HG03439 (cell line): ENCODE measurements around the gene NLGN1.

ENCODE experiments used
- ATAC-seq: cut with Tn5 transposase; IDR thresholded peaks from one replicate; pipeline ENCODE4 v1.9.1; 2021; ENCODE audit warnings: mild to moderate bottlenecking, moderate library complexity; ENCODE audit not compliant: unreplicated experiment

NLGN1 gene

DNA sequence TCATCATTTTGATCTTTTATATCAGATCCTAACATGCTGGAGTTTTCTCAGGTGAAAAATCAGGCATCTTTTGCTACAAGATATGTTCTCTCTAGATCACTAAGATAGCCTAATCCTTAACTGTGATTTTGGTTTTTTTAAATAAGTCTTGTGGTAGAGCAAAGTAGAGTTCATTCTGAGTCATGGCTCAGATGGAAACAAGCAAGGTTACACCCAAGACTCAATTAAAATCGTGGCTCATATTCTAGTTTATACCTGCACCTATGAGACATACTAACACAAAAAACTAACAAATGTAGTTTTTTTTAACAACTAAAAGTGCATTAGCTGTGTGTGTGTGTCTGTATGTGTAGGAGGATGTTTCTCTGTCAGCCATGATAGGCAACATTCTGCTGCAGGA, 428.2 kb downstream of the NLGN1 start:
- no peak for ATAC-seq

DNA sequence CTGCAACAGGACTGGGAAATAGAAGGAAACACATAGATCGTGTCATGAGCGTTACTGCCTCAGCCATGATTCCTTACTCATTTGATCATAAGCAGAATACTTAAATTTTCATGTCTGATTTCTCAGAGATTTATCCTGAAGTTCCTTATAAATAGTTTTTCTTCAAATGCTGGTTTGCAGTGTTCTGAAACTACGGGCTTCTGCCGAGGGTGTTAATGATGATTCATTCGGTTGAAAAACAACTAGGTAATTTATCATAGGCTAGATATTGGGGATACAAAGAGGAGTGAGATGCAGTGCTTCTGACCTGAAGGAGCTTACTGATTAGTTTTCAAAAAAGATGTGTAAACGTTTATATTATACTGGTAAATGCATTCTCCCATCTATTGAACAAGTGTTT, 428.9 kb downstream of the NLGN1 start:
- ATAC-seq = no peak

DNA sequence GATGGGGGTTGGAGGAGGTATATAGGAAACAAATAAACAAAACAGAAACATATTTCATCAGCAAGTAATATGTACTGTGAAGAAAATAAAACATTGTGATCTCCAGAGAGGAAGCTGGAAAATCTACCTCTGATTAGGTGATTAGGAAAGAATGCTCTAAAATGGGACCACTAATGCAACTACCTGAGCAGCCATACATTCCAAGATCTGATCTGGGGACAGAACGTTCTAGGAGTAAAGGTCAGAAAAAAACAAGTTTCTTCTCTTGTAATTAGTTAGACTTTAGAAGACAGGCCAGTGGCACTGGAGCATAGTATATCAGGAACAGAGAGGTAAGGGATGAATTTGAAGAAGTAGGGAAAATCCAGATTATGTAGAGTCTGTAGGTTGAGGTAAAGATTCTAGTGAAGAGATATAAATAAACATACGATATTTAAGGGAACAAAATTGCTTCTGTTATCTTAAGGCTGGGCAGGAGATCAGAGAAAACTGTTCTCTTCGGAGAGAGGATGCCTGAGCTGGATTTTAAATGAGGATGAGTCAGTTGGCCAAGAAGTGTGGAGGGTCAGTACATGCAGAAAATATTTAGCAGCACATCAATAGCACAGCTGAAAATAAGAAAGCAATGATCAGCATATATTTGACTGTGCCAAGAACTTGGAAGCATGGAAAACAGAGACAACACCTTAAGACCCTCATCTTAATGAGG, 429.5 kb downstream of the NLGN1 start:
- no peak for ATAC-seq

DNA sequence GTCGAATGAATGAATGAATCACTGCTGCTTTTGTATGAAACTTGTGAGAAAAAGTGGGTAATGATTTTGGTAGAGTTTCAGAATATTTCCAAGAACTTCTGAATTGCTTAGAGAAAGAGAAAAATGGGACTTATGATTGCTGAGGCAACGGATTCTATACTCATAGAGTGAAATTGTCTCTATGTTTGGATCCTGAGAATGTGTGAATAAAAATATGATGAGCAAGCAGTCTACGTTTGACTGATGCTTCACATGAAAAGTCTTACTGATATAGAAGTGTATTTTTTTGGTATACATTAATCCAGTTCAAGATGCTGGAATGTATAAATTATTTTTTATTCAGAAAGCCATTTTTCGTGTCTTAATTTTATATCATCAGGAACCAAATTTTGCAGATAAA, 441.1 kb downstream of the NLGN1 start:
- no peak for ATAC-seq

DNA sequence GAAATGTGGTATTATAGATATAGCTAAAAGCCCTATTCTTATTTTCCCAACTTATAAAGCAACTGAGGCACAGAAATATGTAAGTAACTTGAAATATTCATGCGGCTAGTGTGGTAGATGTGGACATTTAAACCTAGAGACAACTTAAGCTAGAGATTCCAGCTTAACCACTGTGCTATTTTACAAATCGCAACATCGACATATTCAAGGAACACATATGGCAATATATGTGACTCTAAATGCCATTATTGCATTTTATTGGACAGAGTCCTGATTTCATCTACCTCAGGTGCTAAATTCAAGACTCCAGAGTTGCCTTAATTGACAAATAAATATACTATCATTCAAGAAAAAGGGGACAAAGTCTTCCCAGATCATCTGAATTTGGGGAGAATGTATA, 442.3 kb downstream of the NLGN1 start:
- ATAC-seq = no peak

DNA sequence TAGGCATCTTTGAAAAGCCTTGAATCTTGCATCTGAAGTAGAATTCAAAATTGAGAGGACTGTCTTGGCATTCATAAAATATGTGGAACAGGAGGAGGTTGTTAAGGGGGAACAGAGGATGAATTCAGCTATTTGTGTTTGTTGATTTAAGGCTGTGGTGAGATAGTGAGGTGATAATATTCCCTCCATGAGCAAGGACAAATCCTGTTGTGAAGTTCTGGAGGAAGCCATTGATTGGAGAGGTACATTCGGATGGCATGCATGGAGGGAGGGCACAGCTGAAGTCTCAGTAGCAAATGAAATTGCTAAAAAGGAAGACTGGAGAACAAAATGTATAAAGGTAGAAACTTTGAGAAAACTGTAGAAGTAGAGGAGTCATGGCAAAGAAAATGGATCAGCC, 443.8 kb downstream of the NLGN1 start:
- no peak for ATAC-seq

DNA sequence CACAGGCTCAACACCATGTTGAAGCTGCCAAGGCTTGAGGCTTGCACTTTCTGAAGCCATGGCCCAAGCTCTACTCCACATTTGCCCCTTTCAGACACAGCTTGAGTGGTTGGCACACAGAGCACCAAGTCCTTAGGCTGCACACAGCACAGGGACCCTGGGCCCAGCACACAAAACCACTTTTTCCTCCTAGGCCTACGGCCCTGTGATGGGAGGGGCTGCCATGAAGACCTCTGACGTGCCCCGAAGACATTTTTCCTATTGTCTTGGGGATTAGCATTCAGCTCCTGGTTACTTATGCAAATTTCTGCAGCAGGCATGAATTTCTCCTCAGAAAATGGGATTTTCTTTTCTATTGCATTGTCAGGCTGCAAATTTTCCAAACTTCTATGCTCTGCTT, 445.5 kb downstream of the NLGN1 start:
- no peak for ATAC-seq

DNA sequence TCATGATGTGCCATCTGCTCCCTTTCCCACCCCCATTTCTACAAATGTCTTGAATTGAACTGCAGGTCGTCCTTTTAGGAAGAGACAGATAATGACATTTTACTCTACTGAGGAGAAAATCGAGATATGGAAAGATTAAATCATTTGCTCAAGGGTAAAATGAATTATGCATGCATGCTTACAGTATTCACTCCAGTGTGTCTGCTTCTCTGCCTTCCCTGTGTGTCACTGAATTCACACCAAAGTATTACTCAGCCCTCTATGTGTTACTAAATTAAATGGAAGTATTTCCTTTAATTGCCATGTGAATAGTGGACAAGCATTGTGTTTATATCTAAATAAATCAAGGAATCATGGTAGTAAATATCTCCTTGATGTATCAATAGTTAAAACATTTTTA, 449.0 kb downstream of the NLGN1 start:
- ATAC-seq = no peak

DNA sequence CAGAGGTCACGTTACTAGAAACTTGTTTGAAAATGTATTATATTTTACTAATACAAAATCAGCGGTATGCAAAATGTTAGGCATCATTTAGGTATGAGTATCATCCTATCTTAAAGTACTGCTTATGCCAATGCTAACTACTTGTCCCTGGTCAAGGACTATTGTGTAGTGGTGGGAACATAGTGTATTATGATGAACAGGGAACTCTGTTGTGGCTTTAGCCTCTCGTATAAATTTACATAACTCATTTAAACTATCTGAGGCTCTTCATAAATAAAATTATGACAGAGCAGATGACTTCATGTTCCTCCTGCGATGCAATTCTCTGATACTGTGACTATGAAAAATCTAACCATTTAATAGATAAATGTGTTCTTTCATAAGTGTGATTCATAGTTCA, 451.9 kb downstream of the NLGN1 start:
- no peak for ATAC-seq

DNA sequence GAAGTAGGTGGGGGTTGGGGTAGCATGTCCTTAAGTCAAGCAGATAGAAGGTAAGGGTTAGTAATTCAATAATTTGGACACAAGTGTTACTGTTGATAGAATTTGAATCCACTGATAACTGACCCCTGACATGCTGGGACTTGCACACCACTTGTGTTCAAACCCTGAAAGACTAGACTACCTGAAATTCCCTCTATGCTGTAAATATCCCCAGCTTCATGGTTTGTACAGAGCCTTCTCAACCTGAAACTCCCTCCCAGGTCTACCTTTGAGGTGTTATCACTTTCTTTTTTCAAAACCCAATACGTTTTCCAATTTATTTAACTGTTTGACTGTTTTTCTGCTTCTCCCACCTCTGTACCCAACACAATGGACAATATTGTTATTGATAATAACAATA, 459.6 kb downstream of the NLGN1 start:
- no peak for ATAC-seq

DNA sequence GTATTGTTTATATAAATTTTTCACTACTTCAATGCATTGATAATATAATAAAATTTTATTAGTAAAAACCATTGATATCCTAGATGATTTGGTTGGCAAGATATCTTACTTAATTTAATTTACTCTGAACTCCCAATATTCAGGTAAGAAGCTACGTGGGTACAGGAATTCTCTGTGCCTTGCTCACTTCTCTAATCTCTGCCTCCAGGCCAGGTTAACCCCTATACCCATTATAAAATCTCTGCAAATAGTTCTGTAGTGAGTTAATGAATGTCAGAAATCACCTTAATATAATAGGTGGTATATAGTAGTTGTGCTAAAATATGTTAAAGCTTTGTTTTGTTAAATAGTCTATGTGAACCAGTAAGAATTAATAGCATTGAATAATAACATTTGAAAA, 465.2 kb downstream of the NLGN1 start:
- ATAC-seq = no peak

DNA sequence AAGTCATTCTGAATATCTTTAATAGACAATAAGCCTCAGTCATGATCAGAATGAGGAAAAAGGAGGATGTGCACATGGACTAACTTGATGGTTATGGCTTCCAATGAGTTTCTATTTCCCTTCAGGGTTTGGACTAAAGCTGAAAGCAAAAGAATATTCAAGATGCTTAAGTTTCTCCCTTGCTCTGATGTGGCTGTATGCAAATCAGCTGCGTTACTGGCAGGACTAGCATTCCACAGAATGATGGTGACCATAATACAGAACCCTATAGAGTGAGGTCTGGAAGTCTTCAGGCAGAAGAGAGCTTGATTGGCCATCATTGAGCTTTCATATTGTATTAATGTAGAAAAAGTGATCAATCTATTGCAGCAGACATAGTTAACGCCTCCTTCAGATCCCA, 466.0 kb downstream of the NLGN1 start:
- ATAC-seq = no peak

DNA sequence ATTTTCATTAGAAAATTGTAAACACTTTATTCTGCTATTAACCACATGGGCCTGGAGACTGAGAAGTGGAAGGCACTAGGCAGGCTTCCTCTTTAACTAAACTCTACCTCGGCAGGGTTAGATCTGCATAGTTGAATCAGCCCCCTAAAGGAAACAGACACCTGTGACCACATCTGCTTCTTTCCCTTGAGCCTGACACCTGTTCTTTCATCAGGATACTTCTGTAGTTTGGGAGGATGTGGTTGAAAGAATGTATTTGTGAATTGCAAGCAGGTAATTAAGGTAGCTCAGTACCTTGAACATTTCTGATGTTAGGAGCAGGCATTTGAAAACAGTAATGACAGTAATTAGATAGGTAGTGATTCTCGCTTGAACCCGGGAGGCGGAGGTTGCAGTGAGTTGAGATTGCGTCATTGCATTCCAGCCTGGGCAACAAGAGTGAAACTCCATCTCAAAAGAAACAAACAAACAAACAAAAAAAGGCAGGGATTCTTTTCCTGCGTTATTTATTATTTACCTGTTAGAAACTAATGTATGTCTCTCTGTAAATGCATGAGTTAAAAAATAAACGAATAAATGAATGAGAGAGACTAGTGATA, 468.5 kb downstream of the NLGN1 start:
- ATAC-seq = no peak

DNA sequence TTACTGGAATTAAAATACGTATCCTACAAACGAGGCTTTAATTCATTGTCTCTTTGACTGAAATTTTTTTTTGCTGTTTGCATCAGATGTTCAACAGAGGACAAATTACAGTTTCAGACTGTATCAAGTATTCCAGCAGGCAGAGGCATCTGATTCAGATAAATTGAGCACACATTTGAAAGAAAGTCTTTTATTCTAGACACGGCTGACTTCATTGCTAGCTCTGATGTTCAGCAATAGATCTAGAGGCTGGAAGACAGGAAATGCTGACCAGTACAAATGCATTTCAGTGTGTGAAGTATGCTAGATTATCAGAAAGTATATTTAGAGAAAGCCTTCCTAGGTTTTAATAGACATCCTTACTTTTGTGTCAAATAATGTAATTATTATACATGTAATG, 472.2 kb downstream of the NLGN1 start:
- no peak for ATAC-seq

DNA sequence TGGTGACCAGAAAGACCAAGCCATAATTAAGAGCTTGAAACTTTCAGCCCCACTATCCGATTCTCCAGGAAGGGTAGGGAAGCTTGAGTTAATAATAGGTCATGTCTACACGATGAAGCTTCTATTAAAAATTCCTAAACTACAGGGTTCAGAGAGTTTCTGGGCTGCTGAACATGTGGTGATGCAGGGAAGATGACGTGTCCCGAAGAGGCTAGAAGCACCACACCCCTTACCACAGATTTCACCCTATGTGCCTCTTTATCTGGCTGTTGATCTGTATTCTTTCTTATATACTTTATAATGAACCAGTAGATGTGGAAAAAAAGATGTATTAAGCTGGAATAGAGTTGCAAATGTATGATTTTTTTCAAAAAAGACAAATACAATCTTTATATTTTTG, 473.4 kb downstream of the NLGN1 start:
- no peak for ATAC-seq

DNA sequence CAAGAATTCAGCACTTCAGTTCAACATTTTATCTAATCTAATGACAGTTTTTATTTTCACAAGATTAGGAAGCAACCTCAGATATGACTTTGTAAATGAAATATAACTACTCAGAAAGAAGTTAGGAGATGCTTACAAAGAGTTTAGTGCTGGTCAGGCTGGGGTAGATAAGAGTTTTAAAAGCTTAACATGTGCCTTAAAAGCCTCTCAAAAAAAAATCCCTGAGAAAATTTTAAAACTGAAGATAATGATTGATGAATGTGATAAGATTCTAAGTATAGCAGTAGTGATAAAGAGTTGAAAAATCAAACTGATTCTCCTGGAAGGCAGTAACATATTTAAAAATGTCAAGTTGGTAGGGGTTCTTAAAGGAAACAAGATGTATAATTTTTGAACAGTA, 478.2 kb downstream of the NLGN1 start:
- ATAC-seq = no peak

DNA sequence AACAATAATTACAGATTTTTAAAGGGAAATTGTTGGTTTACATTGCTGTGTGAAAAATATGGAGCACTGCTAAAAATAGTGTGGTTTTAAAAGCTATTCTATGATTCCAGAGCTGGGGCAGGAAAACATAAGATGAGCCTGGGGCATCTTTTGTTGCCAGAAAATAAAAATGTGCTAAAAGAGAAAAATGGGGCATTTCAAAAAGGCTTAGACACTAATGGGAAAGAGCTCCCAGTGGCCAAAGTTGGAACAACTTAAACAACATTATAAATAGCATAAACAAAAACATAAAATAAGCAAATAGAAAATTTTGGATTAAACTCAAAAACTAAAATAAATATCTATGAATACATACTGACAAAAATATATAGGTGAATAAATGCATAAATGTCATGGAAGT, 478.9 kb downstream of the NLGN1 start:
- no peak for ATAC-seq

DNA sequence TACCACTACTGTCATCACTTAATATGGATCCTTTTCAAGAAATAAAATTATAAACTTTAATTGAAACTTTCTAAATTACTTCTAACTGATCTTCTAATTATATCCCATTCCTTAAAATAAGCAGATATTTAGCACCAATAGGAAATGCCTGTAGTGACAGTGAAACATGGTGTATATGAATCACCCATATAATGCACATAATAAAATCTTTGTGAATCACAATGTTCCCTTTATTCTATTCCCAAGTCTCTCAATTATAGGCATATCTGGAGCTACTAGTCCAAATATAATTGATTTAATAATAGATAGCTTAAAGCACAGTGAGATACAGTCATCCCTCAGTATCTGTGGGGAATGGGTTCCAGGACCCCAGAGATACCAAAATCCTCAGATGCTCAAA, 490.3 kb downstream of the NLGN1 start:
- no peak for ATAC-seq

DNA sequence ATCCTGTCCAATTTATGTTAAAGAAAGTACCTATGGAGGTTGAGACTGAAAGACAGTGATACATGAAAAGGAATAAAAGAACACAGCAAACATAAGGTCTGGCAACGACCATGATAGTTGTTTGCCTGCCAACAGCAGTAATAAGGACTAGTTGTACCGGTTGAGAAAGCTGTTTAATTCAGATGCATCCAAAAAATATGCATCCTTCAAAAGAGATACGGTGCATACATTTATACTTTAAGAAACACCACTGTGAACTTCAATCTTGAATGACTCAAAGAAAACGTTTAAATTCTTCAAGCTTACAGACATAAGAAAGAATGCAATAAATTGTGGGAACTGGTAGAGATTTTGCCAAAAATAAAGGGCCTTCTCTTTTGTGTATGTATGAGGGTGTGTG, 492.1 kb downstream of the NLGN1 start:
- ATAC-seq = no peak

DNA sequence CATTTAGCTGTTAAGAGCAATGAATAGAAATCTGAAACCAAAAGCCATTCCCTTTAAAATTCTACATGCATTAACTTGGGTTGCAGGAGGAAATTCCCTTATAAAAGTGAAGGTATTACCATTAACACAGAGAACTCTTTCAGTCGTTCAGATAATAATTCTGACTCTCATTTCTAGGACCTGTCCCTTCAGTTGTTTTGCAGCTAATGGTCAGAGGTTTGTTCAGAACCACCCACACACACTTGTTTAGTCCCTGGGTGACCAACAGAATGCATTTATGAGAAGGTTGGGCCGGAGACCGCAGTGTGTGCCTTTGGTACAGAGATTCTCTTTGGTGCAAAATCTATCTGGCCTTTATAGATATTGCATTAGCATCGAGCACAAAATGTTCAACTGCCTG, 492.5 kb downstream of the NLGN1 start:
- ATAC-seq = no peak

DNA sequence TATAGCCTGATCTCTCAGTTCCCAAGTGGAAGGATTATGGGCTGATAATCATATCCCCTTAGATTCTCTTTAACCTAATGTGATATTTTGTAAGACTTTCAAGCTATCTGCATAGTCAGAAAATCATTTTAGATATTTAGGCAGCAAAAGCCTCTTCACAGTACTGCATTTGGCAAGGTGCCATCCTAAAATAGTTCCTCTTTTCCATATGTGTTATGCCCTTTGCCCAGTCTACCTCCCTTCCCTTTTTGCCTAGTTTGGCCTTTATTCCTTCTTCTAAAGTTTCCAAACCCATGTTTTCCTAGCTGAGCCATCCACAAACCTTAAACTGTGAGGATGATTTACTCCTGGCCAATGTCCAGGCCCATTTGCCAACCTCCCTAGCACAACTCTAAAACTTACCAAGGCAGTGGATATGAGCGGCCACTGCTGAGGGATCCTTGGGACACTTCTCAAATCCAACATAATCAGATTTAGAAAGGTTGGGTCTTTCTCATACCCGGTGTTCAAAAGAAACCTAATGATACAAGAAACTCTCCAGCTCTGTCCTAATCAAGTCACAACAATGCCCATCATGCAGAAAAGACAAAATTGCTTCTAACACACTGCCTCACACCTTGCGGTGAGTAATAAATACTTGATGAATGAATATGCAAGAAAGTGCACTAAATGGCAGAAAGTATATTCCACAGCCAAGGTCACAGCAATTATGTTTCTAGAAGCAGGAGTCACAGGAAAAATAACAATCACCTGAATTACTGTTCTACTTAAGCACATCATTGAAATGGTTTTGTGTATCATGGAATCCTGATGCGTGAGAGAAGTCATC, 493.9 kb downstream of the NLGN1 start:
- no peak for ATAC-seq

DNA sequence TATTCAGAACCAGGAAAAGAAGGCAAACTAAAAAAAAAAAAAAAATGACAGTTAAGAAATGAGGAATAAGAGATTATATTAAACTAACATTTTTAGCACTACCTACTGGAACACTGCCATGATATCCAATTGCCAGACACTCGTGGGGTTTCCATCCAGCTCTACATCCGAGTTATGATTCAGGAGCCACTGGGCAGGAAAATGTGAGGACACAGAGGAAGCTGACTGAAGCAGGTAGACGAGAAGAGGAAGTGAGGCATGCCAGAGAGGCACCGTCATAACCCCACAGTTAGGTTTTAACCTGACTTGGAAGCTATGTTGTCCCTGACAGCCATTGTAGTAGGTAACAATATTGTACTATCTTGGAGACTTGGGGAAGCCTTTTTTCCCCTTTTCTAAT, 495.0 kb downstream of the NLGN1 start:
- ATAC-seq = no peak
